NCI-H226 (cell line): ENCODE measurements around the gene TRIM2.
A peak's percentile ranks its signal among the peaks of the same experiment; 100 is the strongest.

Source experiments
- DNase-seq: peaks from one replicate; pipeline ENCODE4 v3.0.0-alpha.2; 2015

The TRIM2 gene

GRCh38 chr4:153342751-153343552, 138.7 kb downstream of the TRIM2 start:
- no peak for DNase-seq

- DNase-seq = peak; percentile 65
Observed at GRCh38 chr4:153344131-153345011, 140.1 kb downstream of the TRIM2 start, which contains the start of gene MND1. Gene MND1 (plus strand): TSS chr4:153344688. CDS start chr4:153344738, 50 bp downstream.

GRCh38 chr4:153345012-153345981, 141.1 kb downstream of the TRIM2 start:
- DNase-seq = no peak

GRCh38 chr4:153346031-153346430, 141.8 kb downstream of the TRIM2 start:
- DNase-seq = no peak

GRCh38 chr4:153346563-153346962, 142.3 kb downstream of the TRIM2 start:
- no peak for DNase-seq

GRCh38 chr4:153347117-153347516, 142.9 kb downstream of the TRIM2 start:
- no peak for DNase-seq

- peak; percentile 79 for DNase-seq
Observed at GRCh38 chr4:153348006-153348405, 143.8 kb downstream of the TRIM2 start.

- no peak for DNase-seq
Observed at GRCh38 chr4:153349206-153349805, 145.1 kb downstream of the TRIM2 start.

GRCh38 chr4:153362184-153362583, 157.9 kb downstream of the TRIM2 start:
- no peak for DNase-seq

GRCh38 chr4:153364061-153364460, 159.8 kb downstream of the TRIM2 start:
- DNase-seq = no peak

- no peak for DNase-seq
Observed at GRCh38 chr4:153365003-153365402, 160.8 kb downstream of the TRIM2 start.

- DNase-seq = no peak
Observed at GRCh38 chr4:153366486-153366885, 162.2 kb downstream of the TRIM2 start.

GRCh38 chr4:153367092-153367491, 162.8 kb downstream of the TRIM2 start:
- no peak for DNase-seq

- DNase-seq = no peak
Observed at GRCh38 chr4:153369021-153369420, 164.8 kb downstream of the TRIM2 start.

- DNase-seq = no peak
Observed at GRCh38 chr4:153371701-153372234, 167.5 kb downstream of the TRIM2 start.

- DNase-seq = no peak
Observed at GRCh38 chr4:153372967-153373562, 168.8 kb downstream of the TRIM2 start.

GRCh38 chr4:153374442-153374841, 170.2 kb downstream of the TRIM2 start:
- DNase-seq = no peak

- DNase-seq = no peak
Observed at GRCh38 chr4:153375303-153375702, 171.1 kb downstream of the TRIM2 start.

- no peak for DNase-seq
Observed at GRCh38 chr4:153383131-153383530, 178.9 kb downstream of the TRIM2 start.

GRCh38 chr4:153384160-153384559, 179.9 kb downstream of the TRIM2 start:
- DNase-seq = no peak

- DNase-seq = no peak
Observed at GRCh38 chr4:153385784-153386183, 181.5 kb downstream of the TRIM2 start.
